IMR-90 (cell line): Measurements from ENCODE around the gene COL11A2. TPM values are rescaled to one million over a fixed set of nuclear protein-coding genes. Genes with fewer than 3 reads are reported as not detected.

Experiments
- ATAC-seq: fragments of 200-7000 bp; cut with Tn5 transposase; 2 replicates; pipeline ENCODE4 v1.9.1; 2020; ENCODE audit warnings: low read depth, mild to moderate bottlenecking, moderate library complexity
- BruUV-seq: library from RNA; stranded (reverse); fragments of 400-500 nt; replicated peaks from 2 replicates; lab custom pipeline; 2021; lab: Mats Ljungman, UMichigan
- CTCF ChIA-PET: fragments of 300-600 bp; formaldehyde crosslinking; extraction: SDS; loops from one replicate; lab custom pipeline; 2021; ENCODE audit warnings: antibody characterized with exemption; lab: Yijun Ruan, JAX
- POLR2A ChIA-PET: fragments of 300-600 bp; sonication (Branson Sonifier 250); formaldehyde crosslinking; loops from one replicate; lab custom pipeline; 2022; ENCODE audit warnings: antibody characterized with exemption; ENCODE audit not compliant: unreplicated experiment; lab: Charles Lee
- DNase-seq: peaks from one replicate; pipeline ENCODE4 v3.0.0; 2013
- H2AFZ ChIP-seq: replicated peaks from 2 replicates; pipeline ENCODE3; 2013; ENCODE audit warnings: low read length, mild to moderate bottlenecking; ENCODE audit not compliant: poor library complexity
- H2AK5ac ChIP-seq: 2 replicates; pipeline ENCODE4 v1.6.1; 2013; ENCODE audit warnings: low read depth, low read length, inconsistent platforms
- H2AK9ac ChIP-seq: replicated peaks from 2 replicates; pipeline ENCODE3; 2013; ENCODE audit warnings: mild to moderate bottlenecking, low read depth, low read length, moderate library complexity; ENCODE audit not compliant: poor library complexity
- H2BK120ac ChIP-seq: 2 replicates; pipeline ENCODE4 v1.6.1; 2013; ENCODE audit warnings: low read depth, low read length, inconsistent platforms
- H2BK15ac ChIP-seq: 3 replicates; pipeline ENCODE4 v1.6.1; 2013; ENCODE audit warnings: low read depth, low read length, inconsistent platforms
- H2BK20ac ChIP-seq: 2 replicates; pipeline ENCODE4 v1.6.1; 2013; ENCODE audit warnings: low read depth, mild to moderate bottlenecking, inconsistent platforms, low read length, moderate library complexity
- H2BK5ac ChIP-seq: 2 replicates; pipeline ENCODE4 v1.6.1; 2013; ENCODE audit warnings: mild to moderate bottlenecking, low read depth, low read length, inconsistent platforms; ENCODE audit not compliant: poor library complexity, severe bottlenecking
- H3K14ac ChIP-seq: replicated peaks from 2 replicates; pipeline ENCODE4 v1.6.1; 2013; ENCODE audit warnings: low read depth, low read length, inconsistent platforms
- H3K18ac ChIP-seq: 2 replicates; pipeline ENCODE4 v1.6.1; 2013; ENCODE audit warnings: low read depth, low read length, control low read depth
- H3K23ac ChIP-seq: 2 replicates; pipeline ENCODE4 v1.6.1; 2013; ENCODE audit warnings: low read depth, low read length, inconsistent platforms
- H3K27ac ChIP-seq: 2 replicates; pipeline ENCODE4 v1.5.1; 2013; ENCODE audit warnings: mild to moderate bottlenecking, control low read depth, low read length; ENCODE audit not compliant: insufficient read depth
- H3K27me3 ChIP-seq: 2 replicates; pipeline ENCODE4 v1.6.1; 2013; ENCODE audit warnings: low read length; ENCODE audit not compliant: control insufficient read depth, insufficient read depth
- H3K36me3 ChIP-seq: 2 replicates; pipeline ENCODE4 v1.6.1; 2013; ENCODE audit warnings: low read length, mixed read lengths; ENCODE audit not compliant: control insufficient read depth, insufficient read depth
- H3K4ac ChIP-seq: 2 replicates; pipeline ENCODE4 v1.6.1; 2013; ENCODE audit warnings: low read depth, low read length, inconsistent platforms
- H3K4me1 ChIP-seq: 2 replicates; pipeline ENCODE4 v1.6.1; 2013; ENCODE audit warnings: low read length, mixed read lengths; ENCODE audit not compliant: control insufficient read depth, insufficient read depth
- H3K4me2 ChIP-seq: 2 replicates; pipeline ENCODE4 v1.6.1; 2013; ENCODE audit warnings: low read depth, mild to moderate bottlenecking, control low read depth, low read length, moderate library complexity
- H3K4me3 ChIP-seq: 2 replicates; pipeline ENCODE4 v1.5.1; 2013; ENCODE audit warnings: low read depth, mild to moderate bottlenecking, control low read depth, low read length, moderate library complexity; ENCODE audit not compliant: insufficient read depth
- H3K56ac ChIP-seq: 2 replicates; pipeline ENCODE4 v1.6.1; 2013; ENCODE audit warnings: low read length, inconsistent platforms; ENCODE audit not compliant: insufficient read depth; ENCODE audit errors: extremely low read depth
- H3K79me1 ChIP-seq, 2 experiments: 2 replicates each; pipeline ENCODE4 v1.6.1; 2013; ENCODE audit warnings: low read length in 2 of 2, inconsistent platforms in 1 of 2, low read depth in 1 of 2
- H3K9ac ChIP-seq: 2 replicates; pipeline ENCODE4 v1.6.1; 2013; ENCODE audit warnings: low read depth, low read length, control low read depth
- H3K9me1 ChIP-seq: 2 replicates; pipeline ENCODE4 v1.6.1; 2013; ENCODE audit warnings: low read length, inconsistent platforms; ENCODE audit not compliant: insufficient read depth
- H3K9me3 ChIP-seq: 2 replicates; pipeline ENCODE4 v1.6.1; 2013; ENCODE audit warnings: low read length; ENCODE audit not compliant: control insufficient read depth, insufficient read depth
- H4K20me1 ChIP-seq: 2 replicates; pipeline ENCODE4 v1.6.1; 2013; ENCODE audit warnings: low read length, inconsistent platforms; ENCODE audit not compliant: insufficient read depth
- H4K5ac ChIP-seq: 2 replicates; pipeline ENCODE4 v1.6.1; 2013; ENCODE audit warnings: mild to moderate bottlenecking, low read depth, low read length, control low read depth
- H4K8ac ChIP-seq, 2 experiments: 2 replicates each; pipeline ENCODE4 v1.6.1; 2013; ENCODE audit warnings: low read depth in 2 of 2, low read length in 2 of 2, control low read depth in 1 of 2, inconsistent platforms in 1 of 2
- H4K91ac ChIP-seq: 2 replicates; pipeline ENCODE4 v1.6.1; 2013; ENCODE audit warnings: low read depth, low read length, inconsistent platforms; ENCODE audit not compliant: insufficient read depth
- BHLHE40 ChIP-seq: fragments of 150-350 bp; IDR thresholded peaks from 2 replicates; pipeline ENCODE4 v1.6.1; 2016; ENCODE audit warnings: mild to moderate bottlenecking, low read depth, low read length
- CEBPB ChIP-seq: IDR thresholded peaks from 2 replicates; pipeline ENCODE4 v1.6.1; 2012; ENCODE audit warnings: low read depth, low read length, improper control_type of control experiment
- CHD1 ChIP-seq: IDR thresholded peaks from 2 replicates; pipeline ENCODE4 v1.6.1; 2012; ENCODE audit warnings: low read depth, low read length, improper control_type of control experiment
- CTCF ChIP-seq: conservative IDR thresholded peaks from 2 replicates; pipeline ENCODE4 v1.5.1; 2012; ENCODE audit warnings: mild to moderate bottlenecking, low read depth, low read length, improper control_type of control experiment
- FOS ChIP-seq: fragments of 150-350 bp; IDR thresholded peaks from 2 replicates; pipeline ENCODE4 v1.6.1; 2016; ENCODE audit warnings: low read depth, low read length
- MAFK ChIP-seq: IDR thresholded peaks from 2 replicates; pipeline ENCODE4 v1.6.1; 2012; ENCODE audit warnings: low read depth, low read length, improper control_type of control experiment
- MAZ ChIP-seq: IDR thresholded peaks from 2 replicates; pipeline ENCODE4 v1.6.1; 2012; ENCODE audit warnings: low read depth, mild to moderate bottlenecking, low read length, improper control_type of control experiment, moderate library complexity, borderline replicate concordance
- MXI1 ChIP-seq: IDR thresholded peaks from 2 replicates; pipeline ENCODE4 v1.6.1; 2012; ENCODE audit warnings: low read depth, mild to moderate bottlenecking, low read length, moderate library complexity, borderline replicate concordance
- POLR2A ChIP-seq: IDR thresholded peaks from 2 replicates; pipeline ENCODE4 v1.6.1; 2012; ENCODE audit warnings: mild to moderate bottlenecking, low read depth, low read length
- RCOR1 ChIP-seq: IDR thresholded peaks from 2 replicates; pipeline ENCODE4 v1.6.1; 2012; ENCODE audit warnings: mild to moderate bottlenecking, low read length, improper control_type of control experiment; ENCODE audit not compliant: insufficient replicate concordance
- RFX5 ChIP-seq: IDR thresholded peaks from 2 replicates; pipeline ENCODE4 v1.8.0; 2012; ENCODE audit warnings: low read depth, mild to moderate bottlenecking, low read length, moderate library complexity
- USF2 ChIP-seq: fragments of 150-350 bp; IDR thresholded peaks from 2 replicates; pipeline ENCODE4 v1.6.1; 2017; ENCODE audit warnings: mild to moderate bottlenecking, antibody characterized with exemption, low read length, low read depth
- WGBS, 2 experiments: methylation state at CpG; one replicate each; pipeline versions ENCODE4 v1.1.5 to v1.1.7; 2013; ENCODE audit warnings: missing lambda C conversion rate in 2 of 2; ENCODE audit not compliant: insufficient read length in 1 of 2; ENCODE audit errors: extremely low coverage in 2 of 2; 5-methylcytosine and 5-hydroxymethylcytosine counted together
- dilution Hi-C: fragments of 300-500 bp; cut with HindIII; formaldehyde crosslinking; loops from one replicate; pipeline ENCODE4 v1.14.3; 2018; ENCODE audit warnings: low sequenced_read_pairs; ENCODE audit not compliant: unreplicated experiment
- in situ Hi-C: fragments of 300-500 bp; cut with MboI; formaldehyde crosslinking; loops from 3 replicates; pipeline ENCODE4 v1.14.3; 2019; ENCODE audit warnings: low sequenced_read_pairs, inconsistent platforms, mixed read lengths
- intact Hi-C: fragments of 100-400 bp; cut with micrococcal nuclease; formaldehyde crosslinking; loops from 2 replicates; pipeline ENCODE4 v1.10.0; 2022
- polyA plus RNA-seq, 3 experiments: library from polyadenylated mRNA; depleted of rRNA; stranded (reverse); fragments of >200 nt; gene quantifications; 2 replicates each; pipeline ENCODE4 v1.2.3, GENCODE V29; 2012; ENCODE audit warnings: low replicate concordance in 1 of 3
- total RNA-seq: library from RNA; depleted of rRNA; stranded (reverse); fragments of >200 nt; gene quantifications from 2 replicates; pipeline ENCODE4 v1.2.3, GENCODE V29; 2012

Gene COL11A2
- total and polyA plus RNA-seq, 2 of the 4 experiments (the other 2 are of a cell fraction): under 0.01 to 0.38 TPM

GRCh38 chr6:33175436-33176069 lies 16.7 kb downstream of the COL11A2 start (continued):
- TF ChIP-seq CTCF (no peak), RCOR1 (no peak), MAFK (no peak)

GRCh38 chr6:33174784-33175183 lies 17.5 kb downstream of the COL11A2 start:
- no peak overlapping the region for H3K4ac ChIP-seq
- H3K27ac ChIP-seq: no peak overlapping the region
- ATAC-seq: no peak
- H4K91ac ChIP-seq: no peak overlapping the region
- H3K79me1 ChIP-seq: no peaks in the 10 kb centered on the region
- no peaks in the 10 kb centered on the region for H3K9me1 ChIP-seq
- H3K4me1 ChIP-seq: no peaks in the 10 kb centered on the region
- BruUV-seq: no TSS peak
- H4K8ac ChIP-seq: no peak overlapping the region
- no peak overlapping the region for H3K4me3 ChIP-seq
- no peak overlapping the region for H3K9ac ChIP-seq
- dilution Hi-C loops: no loop called here
- no peak overlapping the region for H2AK9ac ChIP-seq
- H2BK5ac ChIP-seq: no peak overlapping the region
- no peaks in the 10 kb centered on the region for H4K20me1 ChIP-seq
- no peak overlapping the region for H2BK20ac ChIP-seq
- no peak overlapping the region for H3K56ac ChIP-seq
- H3K23ac ChIP-seq: no peak overlapping the region
- H2BK15ac ChIP-seq: no peak overlapping the region
- no peak overlapping the region for H2AFZ ChIP-seq
- no peaks in the 10 kb centered on the region for H3K36me3 ChIP-seq
- CTCF ChIA-PET: no interaction called here
- intact Hi-C loops: no loop called here
- H3K14ac ChIP-seq: no peak overlapping the region
- H3K9me3 ChIP-seq: no peaks in the 10 kb centered on the region
- H3K4me2 ChIP-seq: no peak overlapping the region
- in situ Hi-C loops: no loop called here
- no peak overlapping the region for H2AK5ac ChIP-seq
- POLR2A ChIA-PET: no interaction called here
- no peak overlapping the region for H2BK120ac ChIP-seq
- no peak for DNase-seq
- no peak overlapping the region for H4K5ac ChIP-seq
- 80% methylated on average over 1 of the region's 4 CpGs; no CpG with 5 or more reads in 1 of the 2 experiments for WGBS, 2 experiments
- peaks cover 15% of the 10 kb centered on the region for H3K27me3 ChIP-seq
- H3K18ac ChIP-seq: no peak overlapping the region
- TF ChIP-seq CHD1 (no peak), CEBPB (no peak), BHLHE40 (no peak), MXI1 (no peak), FOS (no peak), CTCF (no peak), MAFK (no peak), MAZ (no peak), RCOR1 (no peak), USF2 (no peak), RFX5 (no peak), POLR2A (no peak)
